ENCODE results near the gene MKRN3. TPM values are rescaled to one million over a fixed set of nuclear protein-coding genes. Genes with fewer than 3 reads are reported as not detected.
"Not testable (repeated sequence)": the region's sequence is repeated elsewhere in the genome, so short reads cannot be mapped to it uniquely, and the experiment has no call there.

Gene MKRN3
- total RNA-seq, 1 experiment from 2014 or later, result not detected

- H3K27ac Mint-ChIP-seq (ENCODE audit: unreplicated experiment), result no peak overlapping the region
- peaks cover 2% of the 10 kb centered on the region for H3K9me3 Mint-ChIP-seq (ENCODE audit: low read depth, unreplicated experiment)
- CTCF ChIA-PET, result no interaction called here
- no peaks in the 10 kb centered on the region for H3K36me3 Mint-ChIP-seq (ENCODE audit: insufficient read depth, unreplicated experiment)
- no peaks in the 10 kb centered on the region for H3K27me3 Mint-ChIP-seq (ENCODE audit: unreplicated experiment)
- no peaks in the 10 kb centered on the region for H3K4me1 Mint-ChIP-seq (ENCODE audit: low read depth, unreplicated experiment)
- TF ChIP-seq, protein P1, sequence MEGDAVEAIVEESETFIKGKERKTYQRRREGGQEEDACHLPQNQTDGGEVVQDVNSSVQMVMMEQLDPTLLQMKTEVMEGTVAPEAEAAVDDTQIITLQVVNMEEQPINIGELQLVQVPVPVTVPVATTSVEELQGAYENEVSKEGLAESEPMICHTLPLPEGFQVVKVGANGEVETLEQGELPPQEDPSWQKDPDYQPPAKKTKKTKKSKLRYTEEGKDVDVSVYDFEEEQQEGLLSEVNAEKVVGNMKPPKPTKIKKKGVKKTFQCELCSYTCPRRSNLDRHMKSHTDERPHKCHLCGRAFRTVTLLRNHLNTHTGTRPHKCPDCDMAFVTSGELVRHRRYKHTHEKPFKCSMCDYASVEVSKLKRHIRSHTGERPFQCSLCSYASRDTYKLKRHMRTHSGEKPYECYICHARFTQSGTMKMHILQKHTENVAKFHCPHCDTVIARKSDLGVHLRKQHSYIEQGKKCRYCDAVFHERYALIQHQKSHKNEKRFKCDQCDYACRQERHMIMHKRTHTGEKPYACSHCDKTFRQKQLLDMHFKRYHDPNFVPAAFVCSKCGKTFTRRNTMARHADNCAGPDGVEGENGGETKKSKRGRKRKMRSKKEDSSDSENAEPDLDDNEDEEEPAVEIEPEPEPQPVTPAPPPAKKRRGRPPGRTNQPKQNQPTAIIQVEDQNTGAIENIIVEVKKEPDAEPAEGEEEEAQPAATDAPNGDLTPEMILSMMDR (IDR thresholded peaks at IDR 0.05; ENCODE audit: unreplicated experiment), result no peak
- no peak for DNase-seq
- H3K4me3 Mint-ChIP-seq (ENCODE audit: low read depth, unreplicated experiment), result no peak overlapping the region
- intact Hi-C loops (cut with micrococcal nuclease; ENCODE audit: unreplicated experiment), result no loop called here
- BruUV-seq (replicated peaks), result no TSS peak
These were observed 29.9 kb downstream of the MKRN3 start for GRCh38 chr15:23595368-23595767.

- CTCF ChIA-PET, result no interaction called here
- DNase-seq, result no peak
- Mint-ChIP-seq H3K4me3 (ENCODE audit: low read depth, unreplicated experiment) (no peak overlapping the region), H3K9me3 (ENCODE audit: low read depth, unreplicated experiment) (no peaks in the 10 kb centered on the region), H3K27me3 (ENCODE audit: unreplicated experiment) (no peaks in the 10 kb centered on the region), H3K4me1 (ENCODE audit: low read depth, unreplicated experiment) (no peaks in the 10 kb centered on the region), H3K27ac (ENCODE audit: unreplicated experiment) (no peak overlapping the region), H3K36me3 (ENCODE audit: insufficient read depth, unreplicated experiment) (no peaks in the 10 kb centered on the region)
- intact Hi-C loops (cut with micrococcal nuclease; ENCODE audit: unreplicated experiment), result no loop called here
- no TSS peak for BruUV-seq (replicated peaks)
- TF ChIP-seq, protein P1 (IDR thresholded peaks at IDR 0.05; ENCODE audit: unreplicated experiment), result no peak
These were observed 31.3 kb downstream of the MKRN3 start for GRCh38 chr15:23596736-23597135.

DNA sequence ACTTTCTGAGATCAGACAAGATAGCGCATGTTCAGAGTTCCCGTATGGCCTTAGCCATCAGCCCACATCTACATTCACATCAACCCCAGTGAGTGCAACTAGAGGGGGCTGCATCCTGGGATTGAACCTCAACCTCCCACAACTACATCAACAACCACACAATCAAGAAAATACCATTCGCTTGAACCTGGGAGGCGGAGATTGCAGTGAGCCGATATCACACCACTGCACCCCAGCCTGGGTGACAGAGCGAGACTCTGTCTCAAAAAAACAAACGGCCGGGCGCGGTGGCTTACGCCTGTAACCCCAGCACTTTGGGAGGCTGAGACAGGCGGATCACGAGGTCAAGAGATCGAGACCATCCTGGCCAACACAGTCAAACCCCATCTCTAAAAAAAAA lies 31.8 kb downstream of the MKRN3 start:
- H3K36me3 Mint-ChIP-seq (ENCODE audit: insufficient read depth, unreplicated experiment); H3K27ac Mint-ChIP-seq (ENCODE audit: unreplicated experiment); intact Hi-C loops (cut with micrococcal nuclease; ENCODE audit: unreplicated experiment); BruUV-seq (replicated peaks); H3K9me3 Mint-ChIP-seq (ENCODE audit: low read depth, unreplicated experiment); H3K4me3 Mint-ChIP-seq (ENCODE audit: low read depth, unreplicated experiment); CTCF ChIA-PET; H3K27me3 Mint-ChIP-seq (ENCODE audit: unreplicated experiment); H3K4me1 Mint-ChIP-seq (ENCODE audit: low read depth, unreplicated experiment); DNase-seq: not testable (repeated sequence)

DNA sequence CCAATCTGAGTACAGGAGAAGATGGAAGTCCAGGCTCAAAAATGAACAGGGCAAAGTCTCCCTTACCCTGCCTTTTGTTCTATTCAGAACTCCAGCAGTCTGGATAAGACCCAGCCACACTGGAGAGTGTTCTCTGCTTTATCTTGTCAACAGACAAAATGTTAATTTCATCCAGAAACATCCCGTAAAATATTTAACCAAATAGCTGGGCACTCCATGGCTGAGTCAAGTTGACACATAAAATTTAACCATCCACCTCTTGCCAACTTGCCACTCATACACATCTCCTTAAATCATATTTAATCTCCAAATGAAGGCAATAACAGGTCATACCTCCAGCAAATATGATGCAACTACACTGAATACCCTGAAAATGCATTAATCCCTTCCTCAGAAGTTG lies 33.6 kb downstream of the MKRN3 start:
- TF ChIP-seq, protein P1 (IDR thresholded peaks at IDR 0.05; ENCODE audit: unreplicated experiment), result no peak
- intact Hi-C loops (cut with micrococcal nuclease; ENCODE audit: unreplicated experiment), result no loop called here
- H3K9me3 Mint-ChIP-seq (ENCODE audit: low read depth, unreplicated experiment), result no peaks in the 10 kb centered on the region
- CTCF ChIA-PET, result no interaction called here
- BruUV-seq (replicated peaks), result no TSS peak
- DNase-seq, result no peak
- H3K27ac Mint-ChIP-seq (ENCODE audit: unreplicated experiment), result no peak overlapping the region
- no peaks in the 10 kb centered on the region for H3K36me3 Mint-ChIP-seq (ENCODE audit: insufficient read depth, unreplicated experiment)
- no peak overlapping the region for H3K4me3 Mint-ChIP-seq (ENCODE audit: low read depth, unreplicated experiment)
- no peaks in the 10 kb centered on the region for H3K27me3 Mint-ChIP-seq (ENCODE audit: unreplicated experiment)
- H3K4me1 Mint-ChIP-seq (ENCODE audit: low read depth, unreplicated experiment), result no peaks in the 10 kb centered on the region

DNA sequence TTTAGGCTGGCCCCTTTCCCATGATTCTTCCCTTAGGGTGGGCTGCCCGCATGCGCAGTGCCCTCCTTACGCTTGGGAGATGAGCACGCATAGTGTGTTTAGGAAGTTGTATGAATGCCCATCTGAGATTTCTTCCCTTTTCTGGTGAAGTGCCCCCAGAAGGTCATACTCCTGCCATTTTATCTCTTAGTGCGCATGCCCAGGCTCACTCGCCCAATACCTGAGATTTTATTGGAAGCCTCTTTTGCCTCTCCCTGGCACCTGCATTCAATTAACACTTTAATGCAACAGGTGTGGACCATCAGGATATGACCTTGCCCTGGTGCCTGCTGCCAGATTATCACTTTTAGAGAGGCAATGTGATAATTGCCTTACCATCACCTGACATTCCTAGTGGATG lies 36.6 kb downstream of the MKRN3 start:
- no peaks in the 10 kb centered on the region for H3K36me3 Mint-ChIP-seq (ENCODE audit: insufficient read depth, unreplicated experiment)
- CTCF ChIA-PET, result no interaction called here
- no peaks in the 10 kb centered on the region for H3K27me3 Mint-ChIP-seq (ENCODE audit: unreplicated experiment)
- TF ChIP-seq, protein P1 (IDR thresholded peaks at IDR 0.05; ENCODE audit: unreplicated experiment), result no peak
- H3K4me3 Mint-ChIP-seq (ENCODE audit: low read depth, unreplicated experiment), result no peak overlapping the region
- H3K4me1 Mint-ChIP-seq (ENCODE audit: low read depth, unreplicated experiment), result no peaks in the 10 kb centered on the region
- H3K9me3 Mint-ChIP-seq (ENCODE audit: low read depth, unreplicated experiment), result no peaks in the 10 kb centered on the region
- no TSS peak for BruUV-seq (replicated peaks)
- H3K27ac Mint-ChIP-seq (ENCODE audit: unreplicated experiment), result no peak overlapping the region
- no peak for DNase-seq
- intact Hi-C loops (cut with micrococcal nuclease; ENCODE audit: unreplicated experiment), result no loop called here
